G401.6 (cell line): Measurements from ENCODE around the gene PTPRJ.

Source experiments
- FAIRE-seq: peaks from 2 replicates; lab custom pipeline; 2012; peaks lifted over from hg19 to GRCh38; lab: Jason Lieb, UNC

The PTPRJ gene

GRCh38 chr11:48073031-48073861 is 92.9 kb downstream of the PTPRJ start:
- FAIRE-seq = no peak

GRCh38 chr11:48074425-48075181 is 94.2 kb downstream of the PTPRJ start:
- no peak for FAIRE-seq

- FAIRE-seq = no peak
These were observed 95.3 kb downstream of the PTPRJ start for GRCh38 chr11:48075637-48076036.

GRCh38 chr11:48077251-48077650 is 96.9 kb downstream of the PTPRJ start:
- FAIRE-seq = no peak

- FAIRE-seq = no peak
These were observed 98.3 kb downstream of the PTPRJ start for GRCh38 chr11:48078689-48079088.

- FAIRE-seq = no peak
These were observed 99.2 kb downstream of the PTPRJ start for GRCh38 chr11:48079596-48079995.

- no peak for FAIRE-seq
These were observed 100.0 kb downstream of the PTPRJ start for GRCh38 chr11:48080301-48080861.

GRCh38 chr11:48081151-48082010 is 101.0 kb downstream of the PTPRJ start:
- no peak for FAIRE-seq

GRCh38 chr11:48082771-48083170 is 102.4 kb downstream of the PTPRJ start:
- no peak for FAIRE-seq

GRCh38 chr11:48083421-48083820 is 103.1 kb downstream of the PTPRJ start:
- no peak for FAIRE-seq

GRCh38 chr11:48085688-48086087 is 105.3 kb downstream of the PTPRJ start:
- no peak for FAIRE-seq

GRCh38 chr11:48087422-48087821 is 107.1 kb downstream of the PTPRJ start:
- no peak for FAIRE-seq

- no peak for FAIRE-seq
These were observed 107.8 kb downstream of the PTPRJ start for GRCh38 chr11:48087974-48088681.

GRCh38 chr11:48088682-48089050 is 108.3 kb downstream of the PTPRJ start:
- FAIRE-seq = no peak

- FAIRE-seq = no peak
These were observed 109.8 kb downstream of the PTPRJ start for GRCh38 chr11:48090174-48090573.

- no peak for FAIRE-seq
These were observed 111.2 kb downstream of the PTPRJ start for GRCh38 chr11:48091426-48092102.

GRCh38 chr11:48093323-48093722 is 113.0 kb downstream of the PTPRJ start:
- no peak for FAIRE-seq

GRCh38 chr11:48093795-48094642 is 113.7 kb downstream of the PTPRJ start:
- no peak for FAIRE-seq

- no peak for FAIRE-seq
These were observed 114.4 kb downstream of the PTPRJ start for GRCh38 chr11:48094643-48095339.
